Neural progenitor cell (in vitro differentiated cells): ENCODE results near the gene FRYL. TPM values are rescaled to one million over a fixed set of nuclear protein-coding genes. Genes with fewer than 3 reads are reported as not detected.

ENCODE experiments used
- DNase-seq: peaks from one replicate; pipeline ENCODE4 v3.0.0-alpha.2; 2016; ENCODE audit warnings: low spot score
- H2AFZ ChIP-seq: fragments of 200-600 bp; sonication (generic); replicated peaks from 2 replicates; pipeline ENCODE4 v1.6.1; 2016; ENCODE audit warnings: antibody characterized with exemption
- H3F3A ChIP-seq: fragments of 200-600 bp; sonication (generic); 2 replicates; pipeline ENCODE4 v1.6.1; 2016; ENCODE audit warnings: antibody characterized with exemption, low read depth
- H3K27ac ChIP-seq: fragments of 200-600 bp; sonication (generic); 2 replicates; pipeline ENCODE4 v1.5.1; 2016; ENCODE audit warnings: mild to moderate bottlenecking
- H3K27me3 ChIP-seq: fragments of 200-600 bp; sonication (generic); 2 replicates; pipeline ENCODE4 v1.6.1; 2016; ENCODE audit warnings: mild to moderate bottlenecking, moderate library complexity
- H3K36me3 ChIP-seq: fragments of 200-600 bp; sonication (generic); 2 replicates; pipeline ENCODE4 v1.5.1; 2016
- H3K4me1 ChIP-seq: fragments of 200-600 bp; sonication (generic); 2 replicates; pipeline ENCODE4 v1.6.1; 2016; ENCODE audit warnings: mixed run types
- H3K4me2 ChIP-seq: fragments of 200-600 bp; sonication (generic); 2 replicates; pipeline ENCODE4 v1.6.1; 2016
- H3K4me3 ChIP-seq: fragments of 200-600 bp; sonication (generic); 2 replicates; pipeline ENCODE4 v1.5.1; 2016
- H3K79me2 ChIP-seq: fragments of 200-600 bp; sonication (generic); 2 replicates; pipeline ENCODE4 v1.6.1; 2016; ENCODE audit warnings: low read depth
- H3K9ac ChIP-seq: fragments of 200-600 bp; sonication (generic); 2 replicates; pipeline ENCODE4 v1.6.1; 2016
- H3K9me3 ChIP-seq: fragments of 200-600 bp; sonication (generic); 2 replicates; pipeline ENCODE4 v1.5.1; 2016; ENCODE audit warnings: low read depth
- H4K20me1 ChIP-seq: fragments of 200-600 bp; sonication (generic); 2 replicates; pipeline ENCODE4 v1.6.1; 2016; ENCODE audit warnings: low read depth
- H3K27ac Mint-ChIP-seq: 3 replicates; pipeline ENCODE4 v1.8.0; 2021; ENCODE audit warnings: mixed read lengths
- H3K27me3 Mint-ChIP-seq: 2 replicates; pipeline ENCODE4 v1.8.0; 2022; ENCODE audit warnings: low read depth, mild to moderate bottlenecking, inconsistent platforms, moderate library complexity, mixed read lengths; ENCODE audit not compliant: insufficient read depth
- H3K36me3 Mint-ChIP-seq: 3 replicates; pipeline ENCODE4 v1.8.0; 2021; ENCODE audit warnings: mixed read lengths
- H3K4me1 Mint-ChIP-seq: 3 replicates; pipeline ENCODE4 v1.8.0; 2021; ENCODE audit warnings: mixed read lengths
- H3K4me3 Mint-ChIP-seq: 3 replicates; pipeline ENCODE4 v1.8.0; 2021; ENCODE audit warnings: mild to moderate bottlenecking, moderate library complexity, mixed read lengths
- H3K9me3 Mint-ChIP-seq: 3 replicates; pipeline ENCODE4 v1.8.0; 2020; ENCODE audit warnings: mixed read lengths
- EZH2 ChIP-seq: fragments of 200-600 bp; sonication (generic); IDR thresholded peaks from 2 replicates; pipeline ENCODE4 v1.6.1; 2017; ENCODE audit warnings: antibody characterized with exemption, mild to moderate bottlenecking, moderate library complexity
- EZH2phosphoT487 ChIP-seq: fragments of 200-600 bp; sonication (generic); IDR thresholded peaks from 2 replicates; pipeline ENCODE4 v1.6.1; 2017; ENCODE audit warnings: antibody characterized with exemption
- total RNA-seq: library from RNA; depleted of rRNA; stranded (reverse); fragments of >200 nt; gene quantifications from 2 replicates; pipeline ENCODE4 v1.2.3, GENCODE V29; 2015; ENCODE audit warnings: low replicate concordance
- TF ChIP-seq, protein P1 (sequence below): fragments of 200-600 bp; sonication (generic); IDR thresholded peaks from 2 replicates; pipeline ENCODE4 v1.5.1; 2017; ENCODE audit warnings: antibody characterized with exemption, mild to moderate bottlenecking

The FRYL gene
- total RNA-seq, 1 donor from 2014 or later: 70.5 TPM

DNA sequence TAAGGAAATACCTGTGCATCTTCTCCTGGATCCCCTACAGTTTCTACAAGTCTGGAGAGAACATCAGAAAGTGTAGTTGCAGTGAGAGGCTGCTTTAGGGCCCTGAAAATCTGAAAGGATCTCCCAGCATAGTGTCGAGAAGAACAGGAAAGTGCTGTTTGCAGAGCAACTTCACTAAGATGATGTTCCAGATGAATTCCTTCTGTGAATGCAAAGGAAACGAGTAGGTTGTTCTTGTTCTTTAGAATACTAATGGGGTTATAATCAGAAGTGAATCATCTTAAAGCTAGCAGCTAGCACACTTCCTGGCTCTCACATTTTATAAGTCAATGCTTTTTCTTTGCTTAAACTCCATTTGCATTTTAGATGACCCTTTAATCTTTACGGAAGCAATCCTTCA is 236.3 kb downstream of the FRYL start:
- Histone ChIP-seq H3K36me3 (peaks cover 23% of the 10 kb centered on the region), H3K4me2 (no peak overlapping the region), H3K4me1 (no peaks in the 10 kb centered on the region), H3K9me3 (no peaks in the 10 kb centered on the region), H3F3A (no peaks in the 10 kb centered on the region), H2AFZ (no peak overlapping the region), H3K27ac (no peak overlapping the region), H3K4me3 (no peak overlapping the region), H3K27me3 (no peaks in the 10 kb centered on the region), H4K20me1 (no peaks in the 10 kb centered on the region), H3K79me2 (no peaks in the 10 kb centered on the region), H3K9ac (no peak overlapping the region)
- H3K36me3 Mint-ChIP-seq: peaks cover 36% of the 10 kb centered on the region
- no peaks in the 10 kb centered on the region for H3K9me3 Mint-ChIP-seq
- peaks cover 9% of the 10 kb centered on the region for H3K4me1 Mint-ChIP-seq
- no peak for DNase-seq
- no peak for TF ChIP-seq EZH2
- TF ChIP-seq, protein P1, sequence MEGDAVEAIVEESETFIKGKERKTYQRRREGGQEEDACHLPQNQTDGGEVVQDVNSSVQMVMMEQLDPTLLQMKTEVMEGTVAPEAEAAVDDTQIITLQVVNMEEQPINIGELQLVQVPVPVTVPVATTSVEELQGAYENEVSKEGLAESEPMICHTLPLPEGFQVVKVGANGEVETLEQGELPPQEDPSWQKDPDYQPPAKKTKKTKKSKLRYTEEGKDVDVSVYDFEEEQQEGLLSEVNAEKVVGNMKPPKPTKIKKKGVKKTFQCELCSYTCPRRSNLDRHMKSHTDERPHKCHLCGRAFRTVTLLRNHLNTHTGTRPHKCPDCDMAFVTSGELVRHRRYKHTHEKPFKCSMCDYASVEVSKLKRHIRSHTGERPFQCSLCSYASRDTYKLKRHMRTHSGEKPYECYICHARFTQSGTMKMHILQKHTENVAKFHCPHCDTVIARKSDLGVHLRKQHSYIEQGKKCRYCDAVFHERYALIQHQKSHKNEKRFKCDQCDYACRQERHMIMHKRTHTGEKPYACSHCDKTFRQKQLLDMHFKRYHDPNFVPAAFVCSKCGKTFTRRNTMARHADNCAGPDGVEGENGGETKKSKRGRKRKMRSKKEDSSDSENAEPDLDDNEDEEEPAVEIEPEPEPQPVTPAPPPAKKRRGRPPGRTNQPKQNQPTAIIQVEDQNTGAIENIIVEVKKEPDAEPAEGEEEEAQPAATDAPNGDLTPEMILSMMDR: no peak
- TF ChIP-seq EZH2phosphoT487: no peak
- H3K27ac Mint-ChIP-seq: no peak overlapping the region
- no peaks in the 10 kb centered on the region for H3K27me3 Mint-ChIP-seq
- H3K4me3 Mint-ChIP-seq: no peak overlapping the region

DNA sequence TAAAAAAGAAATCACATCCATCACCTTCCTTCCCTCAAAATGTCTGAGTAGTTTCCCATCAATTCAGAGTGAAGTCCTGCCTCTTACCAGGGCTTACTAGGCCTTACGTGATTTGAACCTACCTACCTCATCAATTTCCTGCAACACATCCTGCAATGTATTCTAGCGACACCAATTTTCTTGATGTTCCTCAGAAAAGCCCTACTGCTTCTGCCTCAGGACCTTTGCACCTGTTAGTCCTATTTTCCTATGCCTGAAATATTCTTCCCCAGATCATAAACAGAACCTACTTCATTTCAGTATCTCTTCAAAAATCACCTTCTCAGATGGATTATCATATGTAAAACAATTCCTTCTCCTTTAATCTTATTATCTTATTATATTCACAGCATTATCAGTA is 237.2 kb downstream of the FRYL start:
- H3K27ac Mint-ChIP-seq: no peak overlapping the region
- H3K4me3 Mint-ChIP-seq: no peak overlapping the region

DNA sequence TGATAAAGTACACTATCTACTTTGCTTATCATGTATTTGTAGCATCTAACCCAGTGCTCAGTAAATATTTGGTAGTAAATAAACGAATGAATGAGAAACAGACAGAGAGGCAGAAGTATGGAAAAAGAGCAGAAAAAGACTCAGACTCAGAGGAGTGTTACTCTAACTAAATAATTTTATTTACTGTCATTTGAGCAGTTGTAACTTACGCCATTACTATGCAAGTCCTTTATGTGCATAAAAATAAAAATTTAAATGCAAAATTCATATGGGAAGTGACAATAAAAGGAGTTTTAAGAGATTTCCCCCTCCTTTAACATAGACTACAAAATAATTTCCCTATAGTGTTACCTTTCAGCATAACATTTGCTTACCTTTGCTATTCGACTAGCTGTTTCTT is 240.5 kb downstream of the FRYL start:
- H3K9me3 ChIP-seq: no peaks in the 10 kb centered on the region
- Mint-ChIP-seq H3K9me3 (no peaks in the 10 kb centered on the region), H3K36me3 (peaks cover 28% of the 10 kb centered on the region), H3K4me1 (peaks cover 9% of the 10 kb centered on the region), H3K4me3 (no peak overlapping the region), H3K27ac (no peak overlapping the region), H3K27me3 (no peaks in the 10 kb centered on the region)
- no peak overlapping the region for H3K9ac ChIP-seq
- peaks cover 4% of the 10 kb centered on the region for H3F3A ChIP-seq
- H3K36me3 ChIP-seq: peaks cover 21% of the 10 kb centered on the region
- H3K4me1 ChIP-seq: no peaks in the 10 kb centered on the region
- H3K79me2 ChIP-seq: no peaks in the 10 kb centered on the region
- no peak overlapping the region for H3K4me2 ChIP-seq
- no peaks in the 10 kb centered on the region for H4K20me1 ChIP-seq
- no peak overlapping the region for H3K27ac ChIP-seq
- no peak for DNase-seq
- H3K27me3 ChIP-seq: no peaks in the 10 kb centered on the region
- H3K4me3 ChIP-seq: no peak overlapping the region
- H2AFZ ChIP-seq: no peak overlapping the region
- TF ChIP-seq, protein P1: no peak
- TF ChIP-seq EZH2phosphoT487: no peak
- TF ChIP-seq EZH2: no peak

More for the DNA sequence above, 237.2 kb downstream of the FRYL start:
- Histone ChIP-seq H3K79me2 (no peaks in the 10 kb centered on the region), H3K36me3 (peaks cover 19% of the 10 kb centered on the region), H3K27me3 (no peaks in the 10 kb centered on the region), H4K20me1 (no peaks in the 10 kb centered on the region), H3K27ac (no peak overlapping the region), H2AFZ (no peak overlapping the region), H3K9me3 (no peaks in the 10 kb centered on the region), H3K9ac (no peak overlapping the region), H3F3A (no peaks in the 10 kb centered on the region), H3K4me1 (no peaks in the 10 kb centered on the region), H3K4me3 (no peak overlapping the region), H3K4me2 (no peak overlapping the region)
- Mint-ChIP-seq H3K27me3 (no peaks in the 10 kb centered on the region), H3K9me3 (no peaks in the 10 kb centered on the region), H3K36me3 (peaks cover 36% of the 10 kb centered on the region), H3K4me1 (peaks cover 9% of the 10 kb centered on the region)
- DNase-seq: no peak
- TF ChIP-seq, protein P1: no peak
- no peak for TF ChIP-seq EZH2
- TF ChIP-seq EZH2phosphoT487: no peak
